ENCODE measurements around the gene ALCAM.

DNA sequence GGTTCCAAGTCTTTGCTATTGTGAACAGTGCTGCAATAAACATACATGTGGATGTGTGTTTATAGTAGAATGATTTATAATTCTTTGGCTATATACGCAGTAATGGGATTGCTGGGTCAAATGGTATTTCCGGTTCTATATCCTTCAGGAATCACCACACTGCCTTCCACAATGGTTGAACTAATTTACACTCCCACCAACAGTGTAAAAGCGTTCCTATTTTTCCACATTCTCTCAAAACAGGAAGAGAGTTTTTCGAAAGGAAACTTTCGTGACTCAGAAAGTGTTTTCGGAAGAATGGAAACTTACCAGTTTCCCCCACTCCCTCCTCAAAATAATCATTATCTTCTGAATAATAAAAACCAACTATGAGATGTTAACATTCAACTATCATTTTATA, 205.8 kb downstream of the ALCAM start:
- TF ChIP-seq FOS (IDR thresholded peaks at IDR 0.05; ENCODE audit: borderline replicate concordance, insufficient read depth, low read length) (no peak), POLR2A (IDR thresholded peaks at IDR 0.05; ENCODE audit: low read depth, low read length) (no peak), POLR2AphosphoS5 (IDR thresholded peaks at IDR 0.05; ENCODE audit: insufficient read depth, low read depth, low read length) (no peak), EZH2 (IDR thresholded peaks at IDR 0.05; ENCODE audit: borderline replicate concordance, low read depth, low read length, severe bottlenecking) (no peak), MYC (IDR thresholded peaks at IDR 0.05; ENCODE audit: low read depth, low read length) (no peak), JUN (IDR thresholded peaks at IDR 0.05; ENCODE audit: borderline replicate concordance, insufficient read depth, insufficient read length, low read depth) (peak; percentile 27)
- TF ChIP-seq, protein P1, sequence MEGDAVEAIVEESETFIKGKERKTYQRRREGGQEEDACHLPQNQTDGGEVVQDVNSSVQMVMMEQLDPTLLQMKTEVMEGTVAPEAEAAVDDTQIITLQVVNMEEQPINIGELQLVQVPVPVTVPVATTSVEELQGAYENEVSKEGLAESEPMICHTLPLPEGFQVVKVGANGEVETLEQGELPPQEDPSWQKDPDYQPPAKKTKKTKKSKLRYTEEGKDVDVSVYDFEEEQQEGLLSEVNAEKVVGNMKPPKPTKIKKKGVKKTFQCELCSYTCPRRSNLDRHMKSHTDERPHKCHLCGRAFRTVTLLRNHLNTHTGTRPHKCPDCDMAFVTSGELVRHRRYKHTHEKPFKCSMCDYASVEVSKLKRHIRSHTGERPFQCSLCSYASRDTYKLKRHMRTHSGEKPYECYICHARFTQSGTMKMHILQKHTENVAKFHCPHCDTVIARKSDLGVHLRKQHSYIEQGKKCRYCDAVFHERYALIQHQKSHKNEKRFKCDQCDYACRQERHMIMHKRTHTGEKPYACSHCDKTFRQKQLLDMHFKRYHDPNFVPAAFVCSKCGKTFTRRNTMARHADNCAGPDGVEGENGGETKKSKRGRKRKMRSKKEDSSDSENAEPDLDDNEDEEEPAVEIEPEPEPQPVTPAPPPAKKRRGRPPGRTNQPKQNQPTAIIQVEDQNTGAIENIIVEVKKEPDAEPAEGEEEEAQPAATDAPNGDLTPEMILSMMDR (IDR thresholded peaks at IDR 0.05; ENCODE audit: extremely low read depth in 1 of 2, insufficient read depth in 1 of 2, low read depth in 1 of 2, low read length in 2 of 2) = no peak
- TF ChIP-seq, protein P2, sequence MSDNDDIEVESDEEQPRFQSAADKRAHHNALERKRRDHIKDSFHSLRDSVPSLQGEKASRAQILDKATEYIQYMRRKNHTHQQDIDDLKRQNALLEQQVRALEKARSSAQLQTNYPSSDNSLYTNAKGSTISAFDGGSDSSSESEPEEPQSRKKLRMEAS (IDR thresholded peaks at IDR 0.05; ENCODE audit: insufficient read depth, insufficient read length) = no peak
